ENCODE results near the gene SEC22C. TPM values are rescaled to one million over a fixed set of nuclear protein-coding genes. Genes with fewer than 3 reads are reported as not detected.

SEC22C gene
- total and polyA plus RNA-seq, 2 of the 4 experiments (the other 2 are of a cell fraction), result 24.0 to 43.9 TPM

DNA sequence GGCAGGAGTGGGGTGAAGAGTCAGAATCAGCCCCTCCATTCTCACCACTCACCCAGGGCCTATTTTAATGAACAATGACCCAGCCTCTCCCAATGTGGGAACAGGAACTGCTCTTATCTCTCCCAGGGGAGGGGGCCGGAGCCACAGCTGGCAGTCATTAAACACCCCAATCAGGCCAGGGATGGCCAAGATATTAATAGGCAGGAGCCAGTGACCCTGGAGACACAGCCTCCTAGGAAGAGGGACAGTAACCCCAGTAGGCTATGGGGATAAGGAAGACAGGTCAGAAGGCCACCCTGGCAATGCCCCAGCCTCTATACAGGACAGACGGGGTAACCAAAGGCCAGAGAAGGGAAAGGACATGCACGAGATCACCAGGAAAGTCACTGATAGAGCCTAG lies 40.7 kb downstream of the SEC22C start:
- Histone ChIP-seq H3K4me3 (ENCODE audit: insufficient read depth, low read depth, low read length) (no peak overlapping the region), H3K27me3 (ENCODE audit: control insufficient read depth, insufficient read depth, low read length) (peaks cover 1% of the 10 kb centered on the region; the same call in 1 of the 2 replicates), H4K8ac (ENCODE audit: low read depth in 2 of 2, low read length in 2 of 2) (no peak overlapping the region), H4K91ac (ENCODE audit: insufficient read depth, low read depth, low read length) (no peak overlapping the region), H3K18ac (ENCODE audit: low read depth, low read length) (no peak overlapping the region), H2BK20ac (ENCODE audit: low read depth, low read length) (no peak overlapping the region), H2BK5ac (ENCODE audit: low read depth, low read length, poor library complexity, severe bottlenecking) (no peak overlapping the region), H3K4me1 (ENCODE audit: control insufficient read depth, insufficient read depth, low read length) (no peaks in the 10 kb centered on the region; the same call in 1 of the 2 replicates), H3K27ac (ENCODE audit: insufficient read depth, low read length) (no peak overlapping the region), H2BK120ac (ENCODE audit: low read depth, low read length) (no peak overlapping the region), H2AK9ac (replicated peaks; ENCODE audit: low read depth, low read length, poor library complexity) (no peak overlapping the region), H3K9me1 (ENCODE audit: insufficient read depth, low read length) (0 out of 2 replicates have a peak, but pooled peaks cover 4% of the 10 kb centered on the region), H3K79me1 (ENCODE audit: low read depth in 1 of 2, low read length in 2 of 2) (no peaks in the 10 kb centered on the region), H2BK15ac (ENCODE audit: low read depth, low read length) (no peak overlapping the region), H3K4ac (ENCODE audit: low read depth, low read length) (no peak overlapping the region), H3K14ac (replicated peaks; ENCODE audit: low read depth, low read length) (no peak overlapping the region), H2AFZ (replicated peaks; ENCODE audit: low read length, poor library complexity) (no peak overlapping the region), H4K5ac (ENCODE audit: low read depth, low read length) (no peak overlapping the region), H4K20me1 (ENCODE audit: insufficient read depth, low read length) (no peaks in the 10 kb centered on the region), H3K4me2 (ENCODE audit: low read depth, low read length) (no peak overlapping the region), H3K9me3 (ENCODE audit: control insufficient read depth, insufficient read depth, low read length) (no peaks in the 10 kb centered on the region), H3K56ac (ENCODE audit: extremely low read depth, insufficient read depth, low read length) (no peak overlapping the region), H3K36me3 (ENCODE audit: control insufficient read depth, insufficient read depth, low read length) (no peaks in the 10 kb centered on the region), H3K23ac (ENCODE audit: low read depth, low read length) (no peak overlapping the region), H2AK5ac (ENCODE audit: low read depth, low read length) (no peak overlapping the region), H3K9ac (ENCODE audit: low read depth, low read length) (no peak overlapping the region)
- no TSS peak for BruUV-seq (replicated peaks)
- WGBS, 2 experiments (ENCODE audit: extremely low coverage in 2 of 2, insufficient read length in 1 of 2), result no CpG with 5 or more reads among the region's 3 CpGs
- ChIA-PET POLR2A (ENCODE audit: unreplicated experiment) (no interaction called here), CTCF (no interaction called here)
- in situ Hi-C loops (cut with MboI; ENCODE audit: low sequenced_read_pairs) (loop anchor here (10.0 kb wide), 1 partner anchor 306 kb away; no protein-coding TSS in a partner anchor), intact Hi-C loops (cut with micrococcal nuclease) (loop anchor here (10.0 kb wide), 1 partner anchor 344 kb away; no protein-coding TSS in a partner anchor), dilution Hi-C loops (cut with HindIII; ENCODE audit: low sequenced_read_pairs, unreplicated experiment) (no loop called here)
- ATAC-seq (ENCODE audit: low read depth), result no peak
- TF ChIP-seq RCOR1 (IDR thresholded peaks at IDR 0.05; ENCODE audit: insufficient replicate concordance, low read length) (no peak), CEBPB (IDR thresholded peaks at IDR 0.05; ENCODE audit: low read depth, low read length) (no peak), MXI1 (IDR thresholded peaks at IDR 0.05; ENCODE audit: borderline replicate concordance, low read depth, low read length) (no peak), FOS (IDR thresholded peaks at IDR 0.05; ENCODE audit: low read depth, low read length) (no peak), POLR2A (IDR thresholded peaks at IDR 0.05; ENCODE audit: low read depth, low read length) (no peak), RFX5 (IDR thresholded peaks at IDR 0.05; ENCODE audit: low read depth, low read length) (no peak), SMC3 (IDR thresholded peaks at IDR 0.05; ENCODE audit: low read depth, low read length) (no peak), CHD1 (IDR thresholded peaks at IDR 0.05; ENCODE audit: low read depth, low read length) (no peak), BHLHE40 (IDR thresholded peaks at IDR 0.05; ENCODE audit: low read depth, low read length) (no peak), RAD21 (IDR thresholded peaks at IDR 0.05; ENCODE audit: low read length) (no peak), NFE2L2 (IDR thresholded peaks at IDR 0.05; ENCODE audit: low read depth, low read length) (no peak)
- TF ChIP-seq, protein P1, sequence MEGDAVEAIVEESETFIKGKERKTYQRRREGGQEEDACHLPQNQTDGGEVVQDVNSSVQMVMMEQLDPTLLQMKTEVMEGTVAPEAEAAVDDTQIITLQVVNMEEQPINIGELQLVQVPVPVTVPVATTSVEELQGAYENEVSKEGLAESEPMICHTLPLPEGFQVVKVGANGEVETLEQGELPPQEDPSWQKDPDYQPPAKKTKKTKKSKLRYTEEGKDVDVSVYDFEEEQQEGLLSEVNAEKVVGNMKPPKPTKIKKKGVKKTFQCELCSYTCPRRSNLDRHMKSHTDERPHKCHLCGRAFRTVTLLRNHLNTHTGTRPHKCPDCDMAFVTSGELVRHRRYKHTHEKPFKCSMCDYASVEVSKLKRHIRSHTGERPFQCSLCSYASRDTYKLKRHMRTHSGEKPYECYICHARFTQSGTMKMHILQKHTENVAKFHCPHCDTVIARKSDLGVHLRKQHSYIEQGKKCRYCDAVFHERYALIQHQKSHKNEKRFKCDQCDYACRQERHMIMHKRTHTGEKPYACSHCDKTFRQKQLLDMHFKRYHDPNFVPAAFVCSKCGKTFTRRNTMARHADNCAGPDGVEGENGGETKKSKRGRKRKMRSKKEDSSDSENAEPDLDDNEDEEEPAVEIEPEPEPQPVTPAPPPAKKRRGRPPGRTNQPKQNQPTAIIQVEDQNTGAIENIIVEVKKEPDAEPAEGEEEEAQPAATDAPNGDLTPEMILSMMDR (conservative IDR thresholded peaks at IDR 0.05; ENCODE audit: low read depth, low read length), result no peak
- TF ChIP-seq, protein P2, sequence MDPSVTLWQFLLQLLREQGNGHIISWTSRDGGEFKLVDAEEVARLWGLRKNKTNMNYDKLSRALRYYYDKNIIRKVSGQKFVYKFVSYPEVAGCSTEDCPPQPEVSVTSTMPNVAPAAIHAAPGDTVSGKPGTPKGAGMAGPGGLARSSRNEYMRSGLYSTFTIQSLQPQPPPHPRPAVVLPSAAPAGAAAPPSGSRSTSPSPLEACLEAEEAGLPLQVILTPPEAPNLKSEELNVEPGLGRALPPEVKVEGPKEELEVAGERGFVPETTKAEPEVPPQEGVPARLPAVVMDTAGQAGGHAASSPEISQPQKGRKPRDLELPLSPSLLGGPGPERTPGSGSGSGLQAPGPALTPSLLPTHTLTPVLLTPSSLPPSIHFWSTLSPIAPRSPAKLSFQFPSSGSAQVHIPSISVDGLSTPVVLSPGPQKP (IDR thresholded peaks at IDR 0.05; ENCODE audit: borderline replicate concordance, low read depth, low read length), result no peak
- DNase-seq, result no peak

All from IMR-90 (cell line).